ENCODE data around the gene RPTOR.
A peak's percentile ranks its signal among the peaks of the same experiment; 100 is the strongest.

RPTOR gene

GRCh38 chr17:80957461-80957941 lies 412.9 kb downstream of the RPTOR start:
- no peak for DNase-seq

GRCh38 chr17:80959330-80960036 lies 414.8 kb downstream of the RPTOR start:
- DNase-seq = no peak

GRCh38 chr17:80960037-80960796 lies 415.6 kb downstream of the RPTOR start:
- DNase-seq = no peak

- no peak for DNase-seq
Observed at GRCh38 chr17:80960797-80961452, 416.3 kb downstream of the RPTOR start.

- no peak for DNase-seq
Observed at GRCh38 chr17:80961541-80962330, 417.1 kb downstream of the RPTOR start.

GRCh38 chr17:80962356-80963329 lies 418.0 kb downstream of the RPTOR start:
- DNase-seq = no peak

- DNase-seq = no peak
Observed at GRCh38 chr17:80963812-80964543, 419.3 kb downstream of the RPTOR start.

- no peak for DNase-seq
Observed at GRCh38 chr17:80964544-80964856, 419.9 kb downstream of the RPTOR start.

GRCh38 chr17:80964859-80965580 lies 420.4 kb downstream of the RPTOR start:
- no peak for DNase-seq

- no peak for DNase-seq
Observed at GRCh38 chr17:80965606-80966005, 421.0 kb downstream of the RPTOR start.

- no peak for DNase-seq
Observed at GRCh38 chr17:80967404-80967872, 422.8 kb downstream of the RPTOR start.

GRCh38 chr17:80968602-80969029 lies 424.0 kb downstream of the RPTOR start:
- no peak for DNase-seq

GRCh38 chr17:80969030-80969673 lies 424.5 kb downstream of the RPTOR start:
- no peak for DNase-seq

- DNase-seq = no peak
Observed at GRCh38 chr17:80969674-80970043, 425.0 kb downstream of the RPTOR start.

GRCh38 chr17:80970044-80970761 lies 425.6 kb downstream of the RPTOR start:
- peak; percentile 41 to 49 for DNase-seq

GRCh38 chr17:80970762-80971703 lies 426.4 kb downstream of the RPTOR start:
- DNase-seq = no peak

GRCh38 chr17:80971704-80972304 lies 427.2 kb downstream of the RPTOR start:
- no peak for DNase-seq
